Measurements from ENCODE around the gene MYBPH.

Gene MYBPH

DNA sequence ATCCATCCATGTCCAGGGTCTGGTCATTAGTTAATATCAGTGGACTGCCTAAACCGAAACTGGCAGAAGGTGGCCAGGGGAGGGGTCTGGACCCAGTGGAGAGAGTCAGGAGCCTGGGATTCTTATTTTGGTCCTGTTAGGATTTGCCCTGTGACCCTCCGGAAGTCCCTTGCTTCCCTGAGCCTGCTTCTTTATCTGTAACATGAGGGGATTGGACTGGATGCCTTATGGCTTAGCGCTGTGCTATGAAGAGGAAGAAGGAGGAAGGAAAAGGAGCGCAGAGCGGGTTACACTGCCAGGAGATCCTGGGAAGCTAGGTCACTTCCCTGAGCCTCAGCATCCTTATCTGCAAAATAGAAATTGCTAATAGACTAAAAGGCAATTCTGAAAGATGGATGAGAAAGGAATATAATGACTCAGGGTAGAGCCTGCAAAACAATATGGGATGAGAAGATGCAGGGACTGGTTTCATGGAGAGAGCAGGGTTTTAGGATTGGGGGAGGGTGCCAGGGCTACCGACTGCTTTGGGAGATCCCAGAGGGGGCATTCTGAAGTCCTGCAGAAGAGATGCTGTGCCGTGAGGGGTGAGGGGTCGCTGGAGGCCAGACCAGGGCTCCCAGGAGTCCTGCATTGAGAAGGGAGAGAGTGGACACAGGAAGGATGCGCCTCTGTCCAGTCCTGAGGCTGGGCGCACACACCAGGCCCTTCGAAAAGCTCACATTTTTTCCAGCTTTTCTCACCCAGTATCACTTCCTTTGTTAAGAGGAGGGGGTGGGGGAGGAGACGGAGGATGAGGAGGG is 48.6 kb downstream of the MYBPH start:
- no peak for DNase-seq

DNA sequence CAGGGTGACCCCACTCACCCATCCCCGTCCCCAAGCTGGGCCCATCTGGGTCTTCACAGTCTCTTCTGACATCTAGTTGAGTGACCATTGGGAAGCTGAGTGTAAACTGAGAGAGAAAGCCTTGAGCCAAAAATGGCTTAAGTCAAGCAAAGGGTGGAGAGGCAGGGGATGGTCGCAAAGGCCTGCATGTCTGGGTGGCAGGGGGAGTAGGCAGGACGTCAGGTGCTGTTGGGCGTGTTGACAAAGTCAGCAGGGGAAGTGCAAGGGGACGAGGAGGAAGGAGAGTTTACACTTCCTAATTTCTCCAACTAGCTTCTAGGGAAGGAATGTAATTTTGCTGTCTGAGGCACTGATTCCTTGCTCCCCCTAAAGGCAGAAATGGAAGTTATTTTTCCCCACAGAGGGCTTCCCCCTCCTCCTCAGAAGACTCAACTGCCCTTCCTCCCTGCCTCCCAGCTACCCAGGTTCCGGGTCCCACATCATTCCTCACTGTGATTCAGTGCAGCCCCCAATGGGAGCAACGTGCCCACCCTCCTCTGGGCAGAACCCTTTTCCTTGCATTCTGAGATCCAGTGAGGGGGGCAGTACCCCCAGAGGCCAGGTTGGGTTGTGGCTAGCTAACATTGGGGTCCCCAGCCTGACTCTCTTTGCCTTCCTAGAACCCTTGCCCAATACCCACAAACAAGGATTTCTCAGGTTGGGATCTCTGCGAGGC is 49.3 kb downstream of the MYBPH start:
- no peak for DNase-seq

DNA sequence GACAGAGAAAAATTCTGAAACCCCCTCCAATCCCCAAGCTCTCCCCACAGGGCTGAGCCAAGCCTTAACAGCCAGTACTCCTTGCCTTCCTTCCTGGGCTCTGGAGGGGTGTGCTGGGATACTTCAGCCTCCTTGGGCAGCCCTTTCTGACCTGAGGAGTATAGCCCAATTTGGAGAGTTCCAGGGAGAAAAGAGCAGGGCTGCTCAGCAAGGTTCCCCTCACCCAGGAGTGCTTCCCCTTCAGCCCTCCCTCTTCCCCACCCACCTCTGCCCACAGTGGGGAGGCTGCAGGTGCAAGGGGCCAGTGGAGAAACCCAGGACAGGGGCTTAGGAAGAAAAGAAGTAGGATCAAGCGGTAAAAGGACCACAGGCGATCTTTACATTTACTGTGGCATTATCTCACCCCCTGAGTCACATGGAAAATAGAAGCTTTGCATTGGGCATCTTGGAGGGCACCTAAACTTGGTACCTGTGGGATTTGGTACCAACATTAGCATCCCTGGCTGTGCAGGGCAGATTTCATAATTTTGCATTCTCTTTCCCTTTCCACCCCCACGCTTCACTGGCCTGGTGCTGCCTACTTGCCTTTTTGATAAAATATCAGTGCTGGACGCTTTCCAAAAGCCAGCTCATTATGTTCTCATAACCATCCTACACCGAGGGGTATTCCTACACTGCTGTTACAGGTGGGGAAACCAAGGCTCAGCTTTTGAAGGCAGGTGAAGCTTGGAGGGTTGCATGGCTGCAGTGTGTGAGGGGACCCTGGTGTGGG is 50.9 kb downstream of the MYBPH start:
- DNase-seq, result no peak

DNA sequence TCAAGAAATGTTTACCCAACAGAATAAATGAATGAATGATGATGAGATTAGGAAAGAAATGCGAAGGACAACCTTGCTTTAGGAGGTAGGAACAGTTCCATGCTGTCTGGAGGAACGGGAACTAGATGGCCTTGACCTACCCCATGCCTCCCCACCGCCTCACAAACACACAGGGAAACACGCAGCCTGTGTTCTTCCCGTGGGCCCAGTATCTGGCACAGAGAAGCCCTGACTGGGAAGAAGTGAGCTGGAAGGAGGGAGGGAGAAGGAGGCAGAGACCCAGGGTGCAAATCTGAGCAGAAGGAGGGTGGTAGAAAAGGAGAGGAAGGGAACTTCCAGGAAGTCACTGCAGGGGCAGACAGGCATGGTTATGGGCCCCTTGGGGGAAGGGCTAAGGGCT is 51.6 kb downstream of the MYBPH start:
- DNase-seq, result no peak

DNA sequence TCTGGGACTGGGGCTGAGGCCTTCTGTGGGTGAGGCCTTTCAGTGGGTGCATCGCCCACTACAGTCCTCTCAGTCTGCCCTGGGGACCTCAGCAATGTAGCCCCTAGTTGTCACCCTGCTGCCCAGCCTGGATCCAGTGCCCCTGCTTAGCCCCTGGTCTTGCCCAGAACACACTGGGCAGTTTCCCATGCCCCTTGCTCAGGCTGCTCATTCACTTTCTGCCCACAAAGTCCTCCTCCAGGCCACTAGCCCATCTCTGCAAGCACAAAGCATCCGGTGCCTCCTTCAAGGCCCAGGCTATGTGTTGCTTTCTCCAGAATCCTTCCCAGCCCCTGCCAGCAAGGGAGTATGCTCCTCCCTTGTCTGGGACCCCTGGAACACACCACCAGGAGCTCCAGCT is 53.5 kb downstream of the MYBPH start:
- DNase-seq, result no peak

DNA sequence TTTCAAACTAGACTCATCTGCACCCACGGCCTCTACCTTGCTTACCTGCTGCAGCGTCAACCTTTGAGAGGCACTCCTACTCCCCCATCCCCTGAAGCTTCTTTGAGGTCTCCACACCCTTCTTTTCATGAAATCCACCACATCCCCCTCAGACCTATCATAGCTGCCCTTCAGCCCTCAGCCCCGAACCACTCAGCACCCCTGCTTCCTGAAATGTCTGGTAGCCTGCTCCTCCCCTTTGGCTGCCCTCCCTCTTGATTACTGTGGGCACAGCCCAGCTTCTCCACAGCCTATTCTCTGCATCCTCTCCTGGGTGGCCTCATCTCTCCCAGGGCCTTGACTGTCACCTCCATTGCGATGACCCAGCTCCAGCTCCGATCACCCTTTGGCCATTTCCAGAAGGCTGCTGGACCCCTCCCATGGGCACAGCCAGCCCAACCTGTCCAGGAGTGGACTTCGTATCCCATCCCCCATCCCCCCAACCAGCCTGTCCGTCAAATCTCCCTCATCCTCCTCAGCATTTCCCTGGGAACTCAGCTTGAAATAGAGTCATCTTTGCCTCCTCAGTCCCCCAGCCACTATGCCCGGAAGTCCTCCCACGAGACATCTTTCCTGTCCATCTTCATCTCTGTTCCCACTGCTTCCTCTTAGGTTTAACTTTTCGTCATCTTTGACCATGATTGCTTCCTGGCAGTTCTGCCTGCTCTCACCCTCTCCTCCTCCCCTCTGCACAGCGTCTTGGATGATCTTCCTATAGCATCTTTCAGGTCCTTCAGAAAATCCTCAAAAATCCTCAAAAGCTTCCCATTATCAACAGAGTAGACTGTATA is 54.2 kb downstream of the MYBPH start:
- no peak for DNase-seq

DNA sequence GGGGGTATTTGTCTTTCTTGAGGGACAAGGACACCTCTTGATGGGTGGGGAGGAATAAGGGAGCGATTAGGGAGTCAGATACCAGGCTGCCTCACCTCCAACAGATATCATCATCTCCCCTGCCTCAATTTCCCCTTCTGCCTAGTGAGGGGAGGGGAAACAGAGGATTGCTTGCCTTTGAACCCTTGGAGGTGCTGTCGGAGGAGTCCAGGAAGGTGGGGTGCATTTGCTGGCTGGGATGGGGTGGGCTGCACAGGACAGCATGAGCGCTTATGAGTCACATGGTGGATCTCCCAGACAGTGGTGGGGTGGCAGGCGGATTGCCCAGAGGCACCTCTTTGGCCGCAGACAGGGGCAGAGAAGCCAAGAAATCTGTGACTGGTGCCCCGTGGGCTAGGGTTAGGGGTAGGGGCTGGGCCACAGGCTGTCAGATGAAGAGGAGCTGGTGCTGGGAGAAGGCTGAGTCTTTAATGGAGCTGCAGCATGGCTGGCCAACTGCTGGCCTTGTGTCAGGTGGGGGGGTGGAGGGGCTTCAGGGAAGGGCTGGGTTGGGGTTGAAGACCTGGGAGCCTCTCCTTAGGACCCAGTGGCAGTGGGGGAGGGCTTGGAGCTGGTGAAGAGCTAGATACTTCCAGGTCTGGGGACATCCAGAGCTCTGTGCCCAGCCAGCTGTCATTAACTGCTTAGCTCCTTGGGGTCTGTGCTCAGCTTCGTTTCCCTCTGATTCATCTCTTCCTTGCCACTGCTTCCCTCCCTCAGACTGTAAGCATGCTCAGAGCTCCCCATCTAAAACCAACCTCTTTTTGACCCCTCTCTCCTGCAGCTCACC is 55.1 kb downstream of the MYBPH start:
- DNase-seq, result no peak

All from CD4-positive, alpha-beta T cell treated with Interleukin-21 for 1 hour (primary cell).